Stimulated activated CD8-positive, alpha-beta memory T cell treated with anti-CD3 and anti-CD28 coated beads, Interleukin-7, amount 100 ng/mL, for 24 hours (primary cell): ENCODE measurements around the gene THEM4.
"Not testable (repeated sequence)": the region's sequence is repeated elsewhere in the genome, so short reads cannot be mapped to it uniquely, and the experiment has no call there.

Experiments
- DNase-seq: peaks from one replicate; pipeline ENCODE4 v3.0.0-alpha.2; 2020; ENCODE audit warnings: low read depth

The THEM4 gene

GRCh38 chr1:151893176-151893924 is 16.0 kb downstream of the THEM4 start:
- DNase-seq: no peak

DNA sequence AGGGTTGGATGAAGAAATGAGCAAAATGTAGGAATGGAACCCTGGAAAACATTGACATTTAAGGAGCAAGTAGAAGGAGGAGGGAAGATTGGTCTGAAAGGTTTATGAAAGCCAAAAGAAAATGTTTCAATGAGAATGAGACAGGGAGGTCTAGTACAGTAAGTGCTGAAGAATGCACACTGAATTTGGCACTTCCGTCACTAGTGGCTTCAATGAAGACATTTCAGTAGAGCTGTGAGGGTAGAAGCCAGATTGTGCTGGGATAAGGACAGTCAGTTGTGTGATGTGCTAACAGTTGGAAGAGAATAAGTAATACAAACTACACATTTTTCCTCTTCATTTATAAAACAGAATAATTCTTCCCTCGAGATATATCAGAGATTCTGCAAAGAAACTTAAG is 17.1 kb downstream of the THEM4 start:
- DNase-seq: no peak

GRCh38 chr1:151891512-151891911 is 17.8 kb downstream of the THEM4 start:
- DNase-seq: no peak

- DNase-seq: no peak
Observed at GRCh38 chr1:151888972-151889570, 20.2 kb downstream of the THEM4 start.

DNA sequence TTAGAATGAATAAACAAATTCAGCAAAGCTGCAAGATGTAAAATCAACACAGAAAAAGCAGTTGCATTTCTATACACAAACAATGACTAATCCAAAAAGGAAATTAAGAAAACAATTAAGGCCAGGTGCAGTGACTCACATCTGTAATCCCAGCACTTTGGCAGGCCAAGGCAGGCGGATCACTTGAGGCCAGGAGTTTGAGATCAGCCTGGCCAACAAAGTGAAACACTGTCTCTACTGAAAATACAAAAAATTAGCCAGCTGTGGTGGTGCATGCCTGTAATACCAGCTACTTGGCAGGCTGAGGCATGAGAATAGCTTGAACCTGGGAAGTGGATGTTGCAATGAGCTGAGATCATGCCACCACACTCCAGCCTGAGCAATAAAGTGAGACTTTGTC is 22.3 kb downstream of the THEM4 start:
- DNase-seq: no peak

DNA sequence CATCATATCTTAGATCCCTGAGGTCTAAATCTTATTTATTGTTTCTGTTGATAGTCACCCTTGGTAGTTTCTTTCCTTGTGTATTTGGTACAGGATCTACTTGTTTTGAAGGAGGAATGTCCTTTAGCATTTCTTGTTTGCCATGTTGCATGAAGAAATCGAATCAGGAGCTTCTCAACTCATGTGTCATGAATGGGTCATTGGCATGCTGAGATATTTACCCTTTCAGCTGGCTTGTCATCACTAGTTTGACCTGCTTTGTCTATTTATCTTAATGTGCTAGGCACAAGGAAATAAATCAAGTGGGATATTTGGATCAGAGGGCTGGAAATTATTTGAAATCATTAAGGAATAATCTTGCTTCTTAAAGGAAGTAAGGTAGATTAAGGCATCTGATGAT is 23.8 kb downstream of the THEM4 start:
- no peak for DNase-seq

DNA sequence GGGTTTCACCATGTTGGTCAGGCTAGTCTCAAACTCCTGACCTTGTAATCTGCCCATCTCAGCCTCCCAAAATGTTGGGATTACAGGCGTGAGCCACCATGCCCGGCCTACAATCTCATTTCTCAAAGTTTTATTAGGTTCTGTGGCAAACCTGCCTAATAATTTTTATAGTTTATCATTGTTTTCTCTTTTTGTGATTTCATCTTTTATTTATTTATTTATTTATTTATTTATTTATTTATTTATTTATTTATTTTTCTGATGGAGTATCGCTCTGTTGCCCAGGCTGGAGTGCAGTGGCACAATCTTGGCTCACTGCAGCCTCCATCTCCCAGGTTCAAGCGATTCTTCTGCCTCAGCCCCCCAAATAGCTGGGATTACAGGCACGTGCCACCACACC is 24.4 kb downstream of the THEM4 start:
- not testable (repeated sequence) for DNase-seq

DNA sequence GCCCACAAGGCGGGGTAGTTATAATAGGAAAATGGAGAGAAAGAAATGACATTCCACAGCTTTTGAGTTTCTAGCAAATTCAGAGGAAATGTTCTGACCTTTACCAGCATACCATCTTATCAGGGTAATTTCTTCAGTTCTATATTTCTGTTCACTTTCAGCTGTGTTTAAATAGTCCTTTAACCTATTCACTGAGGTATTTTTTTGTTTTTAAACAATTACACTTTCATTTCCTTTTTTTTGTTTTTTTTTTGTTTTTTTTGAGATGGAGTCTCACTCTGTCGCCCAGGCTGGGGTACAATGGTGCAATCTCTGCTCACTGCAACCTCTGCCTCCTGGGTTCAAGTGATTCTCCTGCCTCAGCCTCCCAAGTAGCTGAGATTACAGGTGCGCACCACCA is 24.9 kb downstream of the THEM4 start:
- DNase-seq: not testable (repeated sequence)

GRCh38 chr1:151883898-151884297 is 25.4 kb downstream of the THEM4 start:
- not testable (repeated sequence) for DNase-seq

- not testable (repeated sequence) for DNase-seq
Observed at GRCh38 chr1:151882918-151883317, 26.4 kb downstream of the THEM4 start.

- DNase-seq: no peak
Observed at GRCh38 chr1:151882466-151882865, 26.8 kb downstream of the THEM4 start.

- no peak for DNase-seq
Observed at GRCh38 chr1:151881479-151881878, 27.8 kb downstream of the THEM4 start.

GRCh38 chr1:151875419-151876097 is 33.8 kb downstream of the THEM4 start:
- no peak for DNase-seq

- DNase-seq: not testable (repeated sequence)
Observed at GRCh38 chr1:151872776-151873175, 36.5 kb downstream of the THEM4 start.

DNA sequence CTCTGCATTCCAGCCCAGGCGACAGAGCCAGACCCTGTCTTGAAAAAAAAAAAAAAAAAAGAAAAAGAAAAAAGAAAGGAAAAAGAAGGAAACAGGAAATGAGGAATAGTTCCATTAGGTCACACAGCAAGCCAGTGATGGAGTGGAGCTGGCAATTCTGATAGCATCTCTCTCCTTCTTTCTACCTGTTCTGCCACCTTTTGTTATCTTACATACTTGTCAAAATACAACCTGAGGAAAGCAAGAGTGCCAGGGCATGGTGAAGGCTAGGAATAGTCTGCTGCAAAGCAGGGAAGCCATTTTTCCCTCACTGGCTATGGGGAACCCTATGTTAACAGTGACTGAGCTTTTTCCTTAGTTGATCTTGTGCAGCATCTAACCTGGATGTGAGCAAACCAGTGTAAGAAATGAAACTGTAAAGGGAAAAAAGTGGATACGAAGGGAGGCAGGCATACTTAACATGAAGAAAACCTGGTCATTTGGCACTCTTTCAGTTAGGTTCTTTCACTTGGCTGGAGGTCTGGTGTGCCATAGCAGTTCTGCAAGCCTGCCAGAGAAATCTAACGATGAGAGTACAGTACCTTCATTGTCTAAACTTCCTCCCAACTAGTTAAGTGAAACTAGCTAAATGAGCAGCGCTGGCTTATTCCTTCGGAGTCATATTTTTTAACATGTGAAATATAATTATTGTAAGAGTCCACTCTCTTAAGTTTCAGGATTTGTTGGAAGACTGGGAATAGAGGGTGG is 37.9 kb downstream of the THEM4 start:
- DNase-seq: no peak

- DNase-seq: no peak
Observed at GRCh38 chr1:151868486-151868885, 40.8 kb downstream of the THEM4 start.

- no peak for DNase-seq
Observed at GRCh38 chr1:151867765-151868411, 41.4 kb downstream of the THEM4 start.

DNA sequence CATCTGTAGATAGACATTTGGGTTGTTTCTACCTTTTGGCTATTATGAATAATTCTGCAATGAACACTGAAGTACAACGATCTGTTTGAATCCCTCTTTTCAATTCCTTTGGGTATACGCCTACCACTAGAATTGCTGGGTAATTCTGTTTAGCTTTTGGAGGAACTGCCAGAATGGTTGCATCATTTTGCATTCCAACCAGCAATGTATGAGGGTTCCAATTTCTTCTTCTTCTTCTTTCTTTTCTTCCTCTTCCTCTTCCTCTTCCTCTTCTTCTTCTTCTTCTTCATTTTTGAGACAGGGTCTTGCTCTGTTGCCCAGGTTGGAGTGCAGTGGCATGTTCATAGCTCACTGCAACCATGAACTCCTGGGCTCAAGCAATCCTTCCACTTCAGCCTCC is 42.0 kb downstream of the THEM4 start:
- DNase-seq: no peak

- no peak for DNase-seq
Observed at GRCh38 chr1:151864411-151864810, 44.9 kb downstream of the THEM4 start.

- no peak for DNase-seq
Observed at GRCh38 chr1:151862604-151863003, 46.7 kb downstream of the THEM4 start.

- DNase-seq: no peak
Observed at GRCh38 chr1:151860504-151861187, 48.7 kb downstream of the THEM4 start.
